K562 (cell line): ENCODE results near the gene GTPBP1. TPM values are rescaled to one million over a fixed set of nuclear protein-coding genes. Genes with fewer than 3 reads are reported as not detected.

Experiments used
- BACH1 ChIP-seq: fragments of 200-800 bp; sonication (Bioruptor generic); IDR thresholded peaks from 2 replicates; pipeline ENCODE4 v1.6.1; 2016; ENCODE audit warnings: missing genetic modification characterization, missing compliant biosample characterization
- CCAR2 ChIP-seq: fragments of 200-400 bp; formaldehyde crosslinking; IDR thresholded peaks from 2 replicates; pipeline ENCODE4 v1.6.1; 2017; ENCODE audit warnings: mild to moderate bottlenecking, low read depth, low read length
- E2F4 ChIP-seq: sonication (generic); formaldehyde crosslinking; IDR thresholded peaks from 2 replicates; pipeline ENCODE4 v1.8.0; 2022; ENCODE audit warnings: mild to moderate bottlenecking, low read depth, missing genetic modification reagents
- GTF2A2 ChIP-seq: IDR thresholded peaks from 2 replicates; pipeline ENCODE4 v1.6.1; 2016; ENCODE audit warnings: mild to moderate bottlenecking, missing genetic modification characterization, missing compliant biosample characterization
- MAFG ChIP-seq: fragments of 450-650 bp; conservative IDR thresholded peaks from 2 replicates; pipeline ENCODE4 v1.6.1; 2016; ENCODE audit warnings: missing genetic modification characterization, missing compliant biosample characterization
- PHF20 ChIP-seq: fragments of 450-650 bp; IDR thresholded peaks from 2 replicates; pipeline ENCODE4 v1.6.1; 2018; ENCODE audit not compliant: partially characterized antibody
- PPARD ChIP-seq: fragments of 250-450 bp; sonication (Bioruptor Pico); IDR thresholded peaks from 2 replicates; pipeline ENCODE4 v1.8.0; 2022; ENCODE audit warnings: inconsistent platforms, mild to moderate bottlenecking, moderate library complexity
- RFX1 ChIP-seq: fragments of 450-650 bp; IDR thresholded peaks from 2 replicates; pipeline ENCODE4 v1.6.1; 2016; ENCODE audit warnings: mild to moderate bottlenecking, moderate library complexity
- SMARCA4 ChIP-seq: fragments of 450-650 bp; IDR thresholded peaks from 2 replicates; pipeline ENCODE4 v1.6.1; 2016
- UBTF ChIP-seq, 2 experiments: IDR thresholded peaks; 2 replicates each; pipeline ENCODE4 v1.6.1; 2012; ENCODE audit warnings: improper control_type of control experiment in 2 of 2, low read depth in 2 of 2, low read length in 2 of 2, borderline replicate concordance in 1 of 2
- ZFX ChIP-seq: sonication (generic); formaldehyde crosslinking; IDR thresholded peaks from 2 replicates; pipeline ENCODE4 v1.8.0; 2022; ENCODE audit warnings: mild to moderate bottlenecking, missing genetic modification reagents, moderate library complexity
- ZNF395 ChIP-seq: fragments of 200-800 bp; sonication (Bioruptor generic); IDR thresholded peaks from 2 replicates; pipeline ENCODE4 v1.6.1; 2017; ENCODE audit warnings: missing genetic modification characterization, missing compliant biosample characterization
- ZNF695 ChIP-seq: fragments of 450-650 bp; formaldehyde crosslinking; IDR thresholded peaks from 2 replicates; pipeline ENCODE4 v1.4.0; 2020; ENCODE audit warnings: mild to moderate bottlenecking, moderate library complexity
- polyA plus RNA-seq, 8 experiments: library from polyadenylated mRNA; depleted of rRNA in 4 of 8; stranded (reverse) in 5 of 8; unstranded in 3 of 8; fragments of >200 nt; fragmentation: Nextera tagmentation in 2 of 8; fragmentation: Illumina TruSeq in 1 of 8; extraction: Ambion mirVana in 2 of 8; extraction: Trizol in 1 of 8; gene quantifications; 2 replicates each; pipeline versions ENCODE4 v1.2.1 to v1.2.3, GENCODE V29; 2011 to 2014; ENCODE audit warnings: inconsistent platforms in 1 of 8, missing spikeins in 1 of 8
- total RNA-seq, 7 experiments: library from RNA; depleted of rRNA in 6 of 7; stranded (reverse); fragments of >200 nt in 6 of 7; fragmentation: Illumina TruSeq in 2 of 7; extraction: Trizol in 2 of 7; gene quantifications; 2 replicates each; pipeline versions ENCODE4 v1.2.1 to v1.2.3, GENCODE V29; 2011 to 2021; ENCODE audit warnings: low replicate concordance in 1 of 7

Gene GTPBP1
- total and polyA plus RNA-seq, 9 of the 15 experiments (the other 6 are each of a cell fraction or from before 2014, with no cell fraction given) = 0.83 to 53.2 (median 23.3) TPM

- TF ChIP-seq SMARCA4 (peak; percentile 37; the same call in 1 of the 2 replicates), GTF2A2 (tag) (0 out of 2 replicates have a peak, but pooled peaks have one; percentile 28), ZNF695 (CRISPR knock-in tag) (no peak), ZNF395 (CRISPR knock-in tag) (0 out of 2 replicates have a peak, but pooled peaks have one; percentile 55), MAFG (tag) (0 out of 2 replicates have a peak, but pooled peaks have one; percentile 38), CCAR2 (no peak), RFX1 (no peak), E2F4 (CRISPR knock-in tag) (no peak), PPARD (no peak), UBTF (IDR thresholded peaks at IDR 0.05; ENCODE audit: borderline replicate concordance in 1 of 2, low read depth in 2 of 2, low read length in 2 of 2) (0 out of 4 replicates have a peak, but pooled peaks of 1 of the 2 experiments have one; percentile 1), BACH1 (tag) (peak; percentile 49; the same call in 1 of the 2 replicates), PHF20 (peak; percentile 9), ZFX (peak; percentile 45; the same call in 1 of the 2 replicates)
Observed at GRCh38 chr22:38704654-38705234, 1.0 kb upstream of the GTPBP1 start (continued).
